PC-9 (cell line): Measurements from ENCODE around the gene SLC4A1AP. TPM values are rescaled to one million over a fixed set of nuclear protein-coding genes. Genes with fewer than 3 reads are reported as not detected.
"Not testable (repeated sequence)": the region's sequence is repeated elsewhere in the genome, so short reads cannot be mapped to it uniquely, and the experiment has no call there.

Experiments used
- BruUV-seq: library from RNA; stranded (reverse); fragments of 400-500 nt; replicated peaks from 2 replicates; lab custom pipeline; 2021; lab: Mats Ljungman, UMichigan
- CTCF ChIA-PET: fragments of 300-600 bp; sonication (Branson Sonifier 250); formaldehyde crosslinking; loops from one replicate; lab custom pipeline; 2022; ENCODE audit warnings: antibody characterized with exemption; lab: Charles Lee
- POLR2A ChIA-PET: fragments of 300-600 bp; sonication (Branson Sonifier 250); formaldehyde crosslinking; loops from one replicate; lab custom pipeline; 2022; ENCODE audit warnings: antibody characterized with exemption; ENCODE audit not compliant: unreplicated experiment; lab: Charles Lee
- DNase-seq, 2 experiments: peaks; one replicate each; pipeline versions ENCODE4 v3.0.0 to v3.0.0-alpha.2; 2015 to 2022; ENCODE audit warnings: mixed read lengths in 1 of 2
- H2AFZ ChIP-seq: fragments of 200-600 bp; sonication (generic); 2 replicates; pipeline ENCODE4 v1.8.1; 2017; ENCODE audit warnings: antibody characterized with exemption
- H3F3A ChIP-seq: fragments of 200-600 bp; sonication (generic); 2 replicates; pipeline ENCODE4 v1.8.1; 2017; ENCODE audit warnings: antibody characterized with exemption, mild to moderate bottlenecking, low read depth; ENCODE audit not compliant: insufficient read depth
- H3K27ac ChIP-seq: fragments of 200-600 bp; sonication (generic); 2 replicates; pipeline ENCODE4 v1.6.1; 2016; ENCODE audit warnings: mixed run types
- H3K27me3 ChIP-seq: fragments of 200-600 bp; sonication (generic); 2 replicates; pipeline ENCODE4 v1.6.1; 2016; ENCODE audit warnings: low read depth, mixed run types; ENCODE audit not compliant: insufficient read depth
- H3K36me3 ChIP-seq: fragments of 200-600 bp; sonication (generic); 2 replicates; pipeline ENCODE4 v1.6.1; 2016; ENCODE audit warnings: low read depth, mixed run types
- H3K4me1 ChIP-seq: fragments of 200-600 bp; sonication (generic); replicated peaks from 2 replicates; pipeline ENCODE4 v1.6.1; 2016; ENCODE audit warnings: mixed run types; ENCODE audit not compliant: insufficient read depth
- H3K4me2 ChIP-seq: fragments of 200-600 bp; sonication (generic); 2 replicates; pipeline ENCODE4 v1.6.1; 2017; ENCODE audit warnings: mixed run types
- H3K4me3 ChIP-seq: fragments of 200-600 bp; sonication (generic); 2 replicates; pipeline ENCODE4 v1.6.1; 2016; ENCODE audit warnings: mixed run types
- H3K79me2 ChIP-seq: fragments of 200-600 bp; sonication (generic); 2 replicates; pipeline ENCODE4 v1.6.1; 2017; ENCODE audit warnings: low read depth, mixed run types
- H3K9me2 ChIP-seq: fragments of 200-600 bp; sonication (generic); 2 replicates; pipeline ENCODE4 v1.8.1; 2017; ENCODE audit warnings: mild to moderate bottlenecking; ENCODE audit not compliant: insufficient read depth
- H3K9me3 ChIP-seq: fragments of 200-600 bp; sonication (generic); 2 replicates; pipeline ENCODE4 v1.8.1; 2016; ENCODE audit warnings: low read depth; ENCODE audit not compliant: insufficient read depth
- H4K20me1 ChIP-seq: fragments of 200-600 bp; sonication (generic); 2 replicates; pipeline ENCODE4 v1.8.1; 2017; ENCODE audit not compliant: insufficient read depth
- CTCF ChIP-seq: fragments of 200-600 bp; sonication (generic); conservative IDR thresholded peaks from 2 replicates; pipeline ENCODE4 v1.6.1; 2017; ENCODE audit warnings: mixed run types, antibody characterized with exemption, mild to moderate bottlenecking, moderate library complexity
- EZH2 ChIP-seq: fragments of 200-600 bp; sonication (generic); IDR thresholded peaks from 2 replicates; pipeline ENCODE4 v1.8.0; 2017; ENCODE audit warnings: antibody characterized with exemption, low read depth
- intact Hi-C: fragments of 100-400 bp; cut with micrococcal nuclease; formaldehyde crosslinking; loops from one replicate; pipeline ENCODE4 v1.10.0; 2022; ENCODE audit not compliant: unreplicated experiment
- total RNA-seq: library from RNA; stranded (reverse); gene quantifications from 2 replicates; pipeline ENCODE4 v1.2.3, GENCODE V29; 2021

SLC4A1AP gene
- total RNA-seq, 1 experiment from 2014 or later = 22.7 TPM

- Histone ChIP-seq H3K9me2 (no peaks in the 10 kb centered on the region), H3K9me3 (no peaks in the 10 kb centered on the region), H3K36me3 (peaks cover 47% of the 10 kb centered on the region), H3K4me3 (no peak overlapping the region), H3K27me3 (no peaks in the 10 kb centered on the region), H3K4me2 (no peak overlapping the region), H3F3A (peaks cover 13% of the 10 kb centered on the region; the same call in 1 of the 2 replicates), H2AFZ (no peak overlapping the region), H4K20me1 (no peaks in the 10 kb centered on the region), H3K4me1 (no peaks in the 10 kb centered on the region), H3K27ac (no peak overlapping the region), H3K79me2 (no peaks in the 10 kb centered on the region)
- ChIA-PET POLR2A (interaction anchor here (0.6 kb wide), 1 partner anchor 44 kb away, joined by 4 read pairs; the partner anchor contains the start of genes CCDC121 and GPN1), CTCF (no interaction called here)
- TF ChIP-seq EZH2 = no peak
- no TSS peak for BruUV-seq
- intact Hi-C loops = no loop called here
- DNase-seq = no peak
Measured at GRCh38 chr2:27672723-27673486, 9.2 kb downstream of the SLC4A1AP start.

DNA sequence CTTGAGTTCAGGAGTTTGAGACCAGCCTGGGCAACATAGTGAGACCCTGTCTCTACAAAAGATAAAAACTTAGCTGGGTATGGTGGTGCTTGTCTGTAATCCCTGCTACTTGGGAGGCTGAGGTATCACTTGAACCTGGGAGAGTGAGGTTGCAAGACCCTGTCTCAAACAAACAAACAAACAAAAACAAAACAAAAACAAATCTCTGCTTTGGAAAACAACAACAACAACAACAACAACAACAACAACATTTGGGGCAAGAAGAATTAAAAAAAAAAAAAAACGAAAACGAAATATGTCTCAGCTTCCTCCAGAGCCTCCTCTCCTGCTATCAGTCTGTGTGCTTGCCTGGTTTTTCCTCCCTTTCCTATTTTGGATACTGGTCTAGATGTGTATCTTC, 16.9 kb downstream of the SLC4A1AP start:
- Histone ChIP-seq H3K4me2 (no peak overlapping the region), H3K9me3 (no peaks in the 10 kb centered on the region), H3K27me3 (no peaks in the 10 kb centered on the region), H3K4me3 (no peak overlapping the region), H3K79me2 (no peaks in the 10 kb centered on the region), H4K20me1 (no peaks in the 10 kb centered on the region), H3K27ac (peak overlapping the region; percentile 98), H3F3A (peaks cover 41% of the 10 kb centered on the region), H2AFZ (no peak overlapping the region), H3K4me1 (peaks cover 37% of the 10 kb centered on the region), H3K9me2 (no peaks in the 10 kb centered on the region), H3K36me3 (peaks cover 34% of the 10 kb centered on the region)
- DNase-seq = no peak
- POLR2A ChIA-PET = interaction anchor here (0.5 to 0.6 kb wide), 2 partner anchors 260 to 498 kb away, joined by 3 to 4 read pairs; no protein-coding TSS in a partner anchor
- no peak for TF ChIP-seq CTCF
- no peak for TF ChIP-seq EZH2
- intact Hi-C loops = no loop called here
- CTCF ChIA-PET = no interaction called here
- no TSS peak for BruUV-seq

DNA sequence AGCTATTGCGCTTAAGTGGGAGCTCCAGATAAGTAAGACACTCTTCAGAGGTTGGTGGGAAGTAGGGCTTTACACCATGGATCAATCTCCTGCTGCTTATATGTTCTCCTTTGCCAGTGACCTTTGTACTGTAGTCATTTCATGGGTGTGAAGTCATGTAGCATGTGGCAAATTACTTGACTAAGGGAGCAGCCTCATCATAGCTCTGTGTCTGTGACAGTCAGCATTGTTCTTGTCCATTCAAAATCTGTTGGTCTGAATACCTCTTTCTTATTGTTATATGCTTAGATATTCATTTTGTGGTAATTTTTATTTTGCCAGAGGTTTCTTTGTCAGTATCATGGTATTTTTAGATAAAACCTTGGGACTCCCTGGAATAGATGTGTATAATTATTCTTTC, 18.2 kb downstream of the SLC4A1AP start:
- Histone ChIP-seq H3K9me2 (no peaks in the 10 kb centered on the region), H3K79me2 (no peaks in the 10 kb centered on the region), H3K36me3 (peaks cover 33% of the 10 kb centered on the region), H2AFZ (no peak overlapping the region), H4K20me1 (no peaks in the 10 kb centered on the region), H3K27me3 (no peaks in the 10 kb centered on the region), H3K27ac (peak overlapping the region; percentile 98), H3K9me3 (no peaks in the 10 kb centered on the region), H3F3A (peaks cover 41% of the 10 kb centered on the region), H3K4me3 (no peak overlapping the region), H3K4me2 (peak overlapping the region; percentile 45), H3K4me1 (peaks cover 37% of the 10 kb centered on the region)
- no peak for TF ChIP-seq CTCF
- no peak for TF ChIP-seq EZH2
- peak in 1 of 2 experiments; percentile 50 for DNase-seq
- BruUV-seq = TSS peak; percentile 15
- POLR2A ChIA-PET = interaction anchor here (0.6 to 1.0 kb wide), 6 partner anchors 30 to 913 kb away, joined by 4 to 14 read pairs (median 7); partner anchors contain the start of gene RBKS
- CTCF ChIA-PET = interaction anchor here (0.5 to 0.8 kb wide), 5 partner anchors 16 to 983 kb away, joined by 3 to 9 read pairs (median 6); no protein-coding TSS in a partner anchor
- intact Hi-C loops = loop anchor here (2.0 kb wide), 1 partner anchor 35 kb away; no protein-coding TSS in a partner anchor

DNA sequence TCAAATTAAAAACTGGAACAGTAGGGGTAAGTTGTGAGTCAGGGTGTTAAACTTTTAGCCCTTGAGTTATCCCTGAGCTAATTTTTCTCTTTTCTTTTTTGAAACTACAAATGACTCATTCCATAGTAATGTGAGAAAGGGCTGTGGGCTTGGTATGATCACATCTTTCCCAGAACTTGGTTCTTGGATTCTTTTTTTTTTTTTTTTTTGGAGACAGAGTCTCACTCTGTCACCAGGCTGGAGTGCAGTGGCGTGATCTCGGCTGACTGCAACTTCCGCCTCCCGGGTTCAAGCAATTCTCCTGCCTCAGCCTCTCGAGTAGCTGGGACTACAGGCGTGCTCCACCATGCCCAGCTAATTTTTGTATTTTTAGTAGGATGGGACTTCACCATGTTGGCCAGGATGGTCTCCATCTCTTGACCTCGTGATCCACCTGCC, 18.7 kb downstream of the SLC4A1AP start:
- ChIA-PET POLR2A (interaction anchor here (0.6 to 1.0 kb wide), 6 partner anchors 30 to 912 kb away, joined by 4 to 14 read pairs (median 8); no protein-coding TSS in a partner anchor), CTCF (interaction anchor here (0.6 to 1.3 kb wide), 8 partner anchors 23 to 1000 kb away, joined by 3 to 10 read pairs (median 7); no protein-coding TSS in a partner anchor)
- H3K4me3 ChIP-seq, H3K79me2 ChIP-seq, H3K9me2 ChIP-seq, H2AFZ ChIP-seq, H3K9me3 ChIP-seq, BruUV-seq, H4K20me1 ChIP-seq, H3K27me3 ChIP-seq: not testable (repeated sequence)
- Histone ChIP-seq H3K27ac (peak overlapping the region; percentile 98), H3K36me3 (peaks cover 30% of the 10 kb centered on the region), H3K4me1 (peaks cover 37% of the 10 kb centered on the region), H3K4me2 (peak overlapping the region; percentile 53), H3F3A (peaks cover 41% of the 10 kb centered on the region)
- intact Hi-C loops = loop anchor here (2.0 kb wide), 1 partner anchor 34 kb away; no protein-coding TSS in a partner anchor
- peak; percentile 25 to 94 for DNase-seq
